Measurements from ENCODE around the gene HEYL. TPM values are rescaled to one million over a fixed set of nuclear protein-coding genes. Genes with fewer than 3 reads are reported as not detected.

Gene HEYL
- total and polyA plus RNA-seq, 2 of the 8 experiments (the other 6 are each of a cell fraction or from before 2014, with no cell fraction given): 1.8 to 3.1 TPM

- Histone ChIP-seq H3K79me1 (ENCODE audit: low read depth, low read length) (no peaks in the 10 kb centered on the region), H3K36me3 (ENCODE audit: control insufficient read depth in 2 of 4, insufficient read depth in 4 of 4, low read length in 3 of 4) (peaks cover 0 to 3% (median 0%) of the 10 kb centered on the region in 4 experiments; a peak in 1 of 8 replicates), H3K27me3 (replicated peaks in 1 of 4; ENCODE audit: control insufficient read depth in 3 of 4, extremely low read depth in 1 of 4, insufficient read depth in 3 of 4, low read length in 3 of 4) (peaks cover 48 to 83% (median 71%) of the 10 kb centered on the region in 4 experiments), H3K9ac (replicated peaks in 1 of 4; ENCODE audit: extremely low read depth in 1 of 4, low read depth in 3 of 4, low read length in 3 of 4) (no peak overlapping the region), H2BK12ac (ENCODE audit: low read depth, low read length) (no peak overlapping the region), H3K4me2 (ENCODE audit: insufficient read depth in 1 of 2, low read depth in 2 of 2, low read length in 2 of 2) (no peak overlapping the region), H3K23me2 (ENCODE audit: low read depth, low read length) (peaks cover 3% of the 10 kb centered on the region; the same call in 1 of the 2 replicates), H2BK20ac (ENCODE audit: low read length) (no peak overlapping the region), H3K27ac (ENCODE audit: low read depth, low read length) (no peak overlapping the region), H3K14ac (ENCODE audit: insufficient read length) (no peak overlapping the region), H2AFZ (ENCODE audit: low read length) (no peak overlapping the region), H3K56ac (replicated peaks; ENCODE audit: insufficient read length, low read depth, low read length) (no peak overlapping the region), H3K9me3 (ENCODE audit: insufficient read depth in 2 of 2, low read depth in 1 of 2, low read length in 1 of 2) (no peaks in the 10 kb centered on the region; a peak in 1 of 4 replicates), H4K8ac (ENCODE audit: extremely low read depth, insufficient read depth, low read length) (no peak overlapping the region), H3K4me3 (ENCODE audit: extremely low read depth in 1 of 4, insufficient read depth in 2 of 4, low read depth in 3 of 4, low read length in 4 of 4) (no peak overlapping the region), H2BK120ac (replicated peaks; ENCODE audit: low read depth, low read length) (no peak overlapping the region), H2AK5ac (ENCODE audit: low read depth, low read length) (no peak overlapping the region), H3K4ac (replicated peaks; ENCODE audit: insufficient read length, low read depth, low read length) (no peak overlapping the region), H4K91ac (replicated peaks; ENCODE audit: insufficient read length, low read length) (no peak overlapping the region), H2BK5ac (ENCODE audit: low read depth, low read length) (no peak overlapping the region), H3K79me2 (ENCODE audit: control insufficient read depth in 1 of 2, insufficient read depth in 2 of 2, low read length in 2 of 2) (no peaks in the 10 kb centered on the region), H3K23ac (ENCODE audit: insufficient read length) (no peak overlapping the region), H4K5ac (ENCODE audit: insufficient read length, low read depth, low read length) (no peak overlapping the region), H3K4me1 (replicated peaks in 1 of 4; ENCODE audit: control insufficient read depth in 3 of 4, insufficient read depth in 4 of 4, low read length in 3 of 4) (peaks cover 0 to 11% (median 5%) of the 10 kb centered on the region in 4 experiments; a peak in 5 of 7 replicates), H4K20me1 (replicated peaks in 1 of 2; ENCODE audit: control insufficient read depth in 1 of 2, insufficient read depth in 2 of 2, low read length in 2 of 2) (peaks cover 1 to 2% of the 10 kb centered on the region in 2 experiments), H3K18ac (ENCODE audit: extremely low read depth, low read length) (no peak overlapping the region), H2BK15ac (ENCODE audit: low read length) (no peak overlapping the region)
- TF ChIP-seq EGR1 (IDR thresholded peaks at IDR 0.05; ENCODE audit: borderline replicate concordance, low read depth, low read length) (no peak), SRF (IDR thresholded peaks at IDR 0.05; ENCODE audit: low read depth, low read length) (no peak), ZNF274 (IDR thresholded peaks at IDR 0.05; ENCODE audit: borderline replicate concordance, extremely low read depth, low read length) (no peak), SP1 (IDR thresholded peaks at IDR 0.05; ENCODE audit: low read depth, low read length) (no peak), EZH2 (IDR thresholded peaks at IDR 0.05; ENCODE audit: low read depth, low read length, severe bottlenecking) (no peak), HDAC6 (IDR thresholded peaks at IDR 0.05; ENCODE audit: low read depth, low read length) (no peak), CTBP2 (IDR thresholded peaks at IDR 0.05; ENCODE audit: borderline replicate concordance, insufficient read depth, insufficient read length, low read length) (no peak), NRF1 (IDR thresholded peaks at IDR 0.05; ENCODE audit: low read depth, low read length) (no peak), CEBPB (IDR thresholded peaks at IDR 0.05; ENCODE audit: low read depth, low read length) (no peak), POLR2AphosphoS5 (IDR thresholded peaks at IDR 0.05; ENCODE audit: low read depth, low read length) (no peak), RFX5 (IDR thresholded peaks at IDR 0.05; ENCODE audit: borderline replicate concordance, low read depth, low read length) (no peak), SIN3A (conservative IDR thresholded peaks at IDR 0.05 in 1 of 2, IDR thresholded peaks at IDR 0.05 in 1 of 2; ENCODE audit: low read depth in 1 of 2, low read length in 2 of 2) (no peak), JUND (IDR thresholded peaks at IDR 0.05; ENCODE audit: low read length) (no peak)
- CTCF ChIA-PET (ENCODE audit: partially characterized antibody): interaction anchor here (0.8 to 10.5 kb wide), 8 partner anchors 9 to 131 kb away, joined by 3 to 184 read pairs (median 30); no protein-coding TSS in a partner anchor
- POLR2A ChIA-PET (ENCODE audit: partially characterized antibody): interaction anchor here (1.4 to 2.4 kb wide), 3 partner anchors 12 to 33 kb away, joined by 4 to 7 read pairs (median 5); no protein-coding TSS in a partner anchor
- 74% methylated on average over 3 of the region's 3 CpGs; no CpG with 5 or more reads in 1 of the 2 experiments for WGBS, 2 experiments (ENCODE audit: extremely low coverage in 1 of 2, insufficient coverage in 1 of 2, insufficient read length in 1 of 2, insufficient replicate concordance in 2 of 2, low coverage in 1 of 2, low lambda C conversion rate in 2 of 2, missing lambda C conversion rate in 1 of 2)
- DNase-seq (ENCODE audit: low read depth in 1 of 2, low spot score in 2 of 2) (no peak), FAIRE-seq (no peak)
These were observed 28.7 kb upstream of the HEYL start for GRCh38 chr1:39668111-39668510.
